ENCODE data around the gene EXOC3L4.
A peak's percentile ranks its signal among the peaks of the same experiment; 100 is the strongest.

The EXOC3L4 gene

GRCh38 chr14:103072595-103073366 lies 21.7 kb upstream of the EXOC3L4 start:
- TF ChIP-seq MYC (IDR thresholded peaks at IDR 0.05; ENCODE audit: low read depth, low read length) (no peak), MAX (IDR thresholded peaks at IDR 0.05; ENCODE audit: low read depth, low read length) (no peak), POLR2A (IDR thresholded peaks at IDR 0.05; ENCODE audit: extremely low read depth, insufficient read length) (no peak), CTCF (IDR thresholded peaks at IDR 0.05; ENCODE audit: low read depth, low read length) (no peak)
- no peak for DNase-seq (ENCODE audit: low read depth)
- H3K4me3 ChIP-seq (ENCODE audit: low read depth, low read length) = no peak overlapping the region

DNA sequence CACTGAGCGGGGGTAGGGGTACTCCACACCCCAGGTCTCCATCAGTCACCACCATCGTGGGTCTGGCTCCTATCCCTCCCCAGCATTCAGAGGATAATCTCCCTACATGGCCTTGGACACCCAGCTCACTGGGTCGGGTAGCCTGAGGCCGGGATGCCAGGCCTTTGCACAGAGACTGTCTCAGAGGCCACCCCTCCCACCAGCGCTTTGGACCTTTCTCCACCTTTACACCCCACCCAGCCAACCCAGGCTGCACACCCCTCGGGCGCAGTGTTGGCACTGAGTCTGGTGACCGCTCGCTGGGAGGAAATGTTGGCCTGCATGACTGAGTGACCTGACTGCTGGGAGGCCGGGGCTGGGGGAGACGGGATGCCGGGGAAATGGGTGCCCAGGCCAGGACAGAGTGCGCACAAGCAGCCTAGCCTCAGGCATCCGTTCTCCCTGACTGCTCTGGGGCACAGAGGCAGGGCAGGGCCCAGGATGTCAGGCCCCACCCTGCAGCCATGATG lies 21.1 kb upstream of the EXOC3L4 start:
- no peak overlapping the region for H3K4me3 ChIP-seq (ENCODE audit: low read depth, low read length)
- no peak for DNase-seq (ENCODE audit: low read depth)
- TF ChIP-seq MAX (IDR thresholded peaks at IDR 0.05; ENCODE audit: low read depth, low read length) = no peak
- no peak for TF ChIP-seq CTCF (IDR thresholded peaks at IDR 0.05; ENCODE audit: low read depth, low read length)
- TF ChIP-seq MYC (IDR thresholded peaks at IDR 0.05; ENCODE audit: low read depth, low read length) = no peak
- no peak for TF ChIP-seq POLR2A (IDR thresholded peaks at IDR 0.05; ENCODE audit: extremely low read depth, insufficient read length)

- no peak for DNase-seq (ENCODE audit: low read depth)
- no peak overlapping the region for H3K4me3 ChIP-seq (ENCODE audit: low read depth, low read length)
- TF ChIP-seq POLR2A (IDR thresholded peaks at IDR 0.05; ENCODE audit: extremely low read depth, insufficient read length) (no peak), MYC (IDR thresholded peaks at IDR 0.05; ENCODE audit: low read depth, low read length) (no peak), CTCF (IDR thresholded peaks at IDR 0.05; ENCODE audit: low read depth, low read length) (no peak), MAX (IDR thresholded peaks at IDR 0.05; ENCODE audit: low read depth, low read length) (no peak)
Observed at GRCh38 chr14:103073876-103074728, 20.4 kb upstream of the EXOC3L4 start.

DNA sequence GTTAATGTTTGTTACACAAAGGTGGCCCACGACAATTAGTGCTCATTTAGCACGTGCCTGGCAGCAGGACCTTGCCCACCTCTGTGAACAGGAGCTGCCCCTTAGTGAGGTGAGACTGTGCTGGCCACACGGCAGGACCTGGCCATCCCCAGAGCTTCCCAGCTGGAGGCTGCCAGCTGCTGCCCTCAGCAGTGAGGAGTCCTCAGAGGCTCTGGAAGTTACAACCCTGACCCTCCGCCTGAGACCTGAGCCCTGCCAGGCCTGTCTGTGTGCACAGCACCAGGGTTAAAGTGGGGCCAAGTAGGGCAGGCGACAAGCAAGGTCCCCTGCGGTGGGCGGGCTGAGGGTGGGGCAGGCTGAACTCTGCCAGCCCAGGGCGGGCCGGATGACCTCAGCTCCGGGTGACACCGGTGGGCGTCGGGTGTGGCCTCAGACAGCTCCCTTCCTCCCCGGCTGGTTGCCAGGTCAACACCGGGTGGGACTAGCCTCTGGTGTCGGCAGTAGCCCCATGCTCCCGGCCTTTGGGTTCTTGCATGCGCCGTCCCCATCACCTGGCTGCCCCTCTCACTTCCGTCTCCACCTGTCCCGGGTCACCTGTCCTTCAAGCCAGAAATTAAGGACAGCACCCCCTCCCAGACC lies 19.7 kb upstream of the EXOC3L4 start:
- H3K4me3 ChIP-seq (ENCODE audit: low read depth, low read length) = no peak overlapping the region
- no peak for TF ChIP-seq POLR2A (IDR thresholded peaks at IDR 0.05; ENCODE audit: extremely low read depth, insufficient read length)
- no peak for TF ChIP-seq MYC (IDR thresholded peaks at IDR 0.05; ENCODE audit: low read depth, low read length)
- no peak for TF ChIP-seq MAX (IDR thresholded peaks at IDR 0.05; ENCODE audit: low read depth, low read length)
- no peak for TF ChIP-seq CTCF (IDR thresholded peaks at IDR 0.05; ENCODE audit: low read depth, low read length)
- no peak for DNase-seq (ENCODE audit: low read depth)

GRCh38 chr14:103078420-103078749 lies 16.1 kb upstream of the EXOC3L4 start:
- no peak overlapping the region for H3K4me3 ChIP-seq (ENCODE audit: low read depth, low read length)
- peak; percentile 86 for DNase-seq (ENCODE audit: low read depth)
- no peak for TF ChIP-seq MYC (IDR thresholded peaks at IDR 0.05; ENCODE audit: low read depth, low read length)
- TF ChIP-seq POLR2A (IDR thresholded peaks at IDR 0.05; ENCODE audit: extremely low read depth, insufficient read length) = no peak
- peak; percentile 72 for TF ChIP-seq CTCF (IDR thresholded peaks at IDR 0.05; ENCODE audit: low read depth, low read length)
